Fibroblast of skin of abdomen (primary cell): Measurements from ENCODE around the gene RGS19.

Experiments used
- DNase-seq: peaks from one replicate; pipeline ENCODE4 v3.0.0-alpha.2; 2013

Gene RGS19

GRCh38 chr20:64063389-64064144 is 15.8 kb downstream of the RGS19 start:
- DNase-seq = no peak

DNA sequence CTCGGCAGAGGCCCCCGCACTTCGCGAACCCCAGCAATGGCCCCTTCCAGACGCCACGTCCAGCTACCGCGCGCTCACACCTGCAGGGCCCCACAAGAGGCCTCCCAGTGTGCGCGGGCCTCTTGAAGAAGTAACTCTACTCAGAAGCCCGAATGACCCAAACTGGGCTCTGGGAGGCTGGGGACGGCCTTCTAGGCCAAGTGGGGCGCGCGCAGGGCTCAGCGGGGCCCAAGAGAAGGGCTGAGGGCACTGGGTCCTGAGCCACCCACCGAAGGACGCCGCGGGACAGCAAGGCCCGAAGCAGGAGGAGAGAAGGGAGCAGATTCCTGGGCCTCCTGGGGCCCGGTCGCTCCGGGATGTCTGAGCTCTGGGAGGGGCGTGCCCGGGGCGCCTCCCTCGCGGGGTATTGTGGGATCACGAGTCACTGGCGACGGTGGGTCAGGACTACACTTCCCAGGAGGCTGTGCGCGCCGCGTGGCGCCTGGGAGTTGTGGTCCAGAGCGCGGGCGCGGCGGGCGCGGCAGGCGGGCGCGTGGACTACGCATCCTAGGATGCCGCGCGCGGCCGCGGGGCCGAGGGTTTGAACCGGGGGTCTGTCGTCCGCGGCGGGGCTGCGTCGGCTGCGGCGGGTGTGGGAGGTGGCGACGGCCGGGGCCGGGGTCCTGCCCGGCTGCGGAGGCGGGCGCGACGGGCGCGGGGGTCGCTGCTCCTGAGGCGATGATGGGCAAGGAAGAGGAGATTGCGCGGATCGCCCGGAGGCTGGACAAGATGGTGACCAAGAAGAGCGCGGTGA is 16.5 kb downstream of the RGS19 start, which contains the start of gene TCEA2:
Gene TCEA2 (plus strand): TSS at position 603 of the 793 bp plus-strand sequence. CDS start 115 bp downstream, at position 718.
- peak; percentile 95 for DNase-seq

- no peak for DNase-seq
These were observed 17.1 kb downstream of the RGS19 start for GRCh38 chr20:64062276-64062595.

- no peak for DNase-seq
These were observed 20.8 kb downstream of the RGS19 start for GRCh38 chr20:64058536-64058935.

DNA sequence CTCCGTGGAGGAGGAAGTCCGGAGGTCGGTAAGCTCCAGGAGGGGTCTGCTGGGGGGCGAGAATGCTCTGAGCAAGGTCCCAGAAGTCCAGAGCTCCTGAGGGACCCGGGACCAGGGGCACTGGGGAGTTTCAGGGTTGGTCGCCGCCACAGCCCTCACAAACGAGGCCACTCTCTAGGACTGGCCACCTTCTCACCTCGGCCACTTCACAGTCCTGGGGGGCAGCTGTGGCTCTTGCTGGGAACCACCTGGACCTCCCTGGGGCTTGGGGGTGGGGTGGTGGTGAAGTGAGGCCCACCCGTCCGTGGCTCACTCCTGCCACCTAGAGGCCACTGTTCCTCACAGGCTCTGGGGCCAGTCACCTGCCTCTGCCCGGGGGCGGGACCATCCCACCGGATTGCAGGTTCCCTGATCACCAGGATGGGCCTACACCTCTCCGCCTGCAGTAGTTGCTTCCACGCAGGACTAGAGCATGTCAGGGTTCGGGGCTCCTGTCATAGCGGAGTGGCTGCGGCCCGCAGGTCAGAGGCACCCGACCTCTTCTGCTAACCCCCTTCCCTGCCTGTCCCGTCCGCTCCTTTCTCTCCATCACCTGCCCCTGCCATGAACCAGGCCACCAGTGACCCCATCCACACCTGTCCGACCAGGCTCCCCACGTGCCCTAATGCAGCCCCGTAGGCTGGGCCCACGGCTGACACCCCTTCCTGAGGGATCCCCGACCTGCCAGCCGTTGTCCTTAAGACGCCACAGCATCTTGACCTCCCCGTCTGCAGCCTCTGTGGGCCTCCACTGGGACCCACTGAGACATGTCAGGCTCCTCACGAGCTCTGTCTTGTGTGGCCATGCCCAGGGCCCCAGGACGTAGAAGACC is 21.5 kb downstream of the RGS19 start:
- DNase-seq = peak; percentile 55

DNA sequence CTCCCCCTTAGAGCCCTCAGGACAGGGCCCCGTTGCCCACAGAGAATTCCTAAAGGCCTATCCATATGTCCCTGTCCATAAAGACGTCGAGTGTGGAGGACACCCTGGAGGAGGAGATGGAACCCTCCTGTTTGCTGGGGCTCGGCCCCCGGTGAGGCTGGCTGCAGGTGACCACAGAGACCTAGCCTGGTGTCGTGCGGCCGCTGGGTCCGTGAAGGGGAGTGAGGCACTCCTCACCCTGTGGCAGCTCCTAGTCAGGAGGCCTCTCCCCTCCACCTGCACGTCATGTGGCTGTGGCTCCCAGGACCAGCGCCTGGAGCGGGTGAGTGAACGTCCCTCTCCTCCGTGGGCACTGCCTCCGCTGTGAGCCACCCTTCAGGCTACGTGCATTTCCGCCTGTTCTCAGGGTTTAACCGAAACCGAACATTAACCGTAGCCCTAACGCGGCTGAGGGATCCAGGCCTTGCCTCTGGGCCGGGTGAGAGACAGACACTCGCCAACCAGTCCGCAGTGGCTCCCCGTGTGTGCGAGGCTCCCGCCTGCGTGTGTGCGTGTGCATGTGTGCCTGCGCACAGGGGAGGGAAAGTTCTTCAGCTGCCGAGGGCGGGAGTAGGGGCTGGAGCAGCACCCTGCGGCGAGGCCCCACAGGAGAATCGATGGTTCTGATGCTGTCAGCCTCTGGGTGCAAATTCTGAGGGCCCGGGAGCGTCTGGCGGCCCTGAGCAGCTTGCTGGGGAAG is 22.3 kb downstream of the RGS19 start:
- DNase-seq = no peak

DNA sequence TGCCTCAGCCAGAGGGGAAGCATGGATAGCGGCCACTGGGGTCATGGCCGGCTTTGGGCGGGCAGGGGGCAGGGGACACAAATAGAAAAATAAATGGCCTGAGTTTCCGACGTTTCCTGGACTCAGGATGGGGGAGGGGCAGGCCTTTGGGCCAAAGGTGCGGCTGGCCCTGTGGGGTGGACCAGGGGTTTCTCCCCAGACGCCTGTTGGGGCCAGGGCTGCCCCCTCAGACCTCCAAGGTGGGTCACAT is 22.8 kb downstream of the RGS19 start:
- no peak for DNase-seq

- DNase-seq = peak; percentile 36
These were observed 23.3 kb downstream of the RGS19 start for GRCh38 chr20:64055893-64056638.

DNA sequence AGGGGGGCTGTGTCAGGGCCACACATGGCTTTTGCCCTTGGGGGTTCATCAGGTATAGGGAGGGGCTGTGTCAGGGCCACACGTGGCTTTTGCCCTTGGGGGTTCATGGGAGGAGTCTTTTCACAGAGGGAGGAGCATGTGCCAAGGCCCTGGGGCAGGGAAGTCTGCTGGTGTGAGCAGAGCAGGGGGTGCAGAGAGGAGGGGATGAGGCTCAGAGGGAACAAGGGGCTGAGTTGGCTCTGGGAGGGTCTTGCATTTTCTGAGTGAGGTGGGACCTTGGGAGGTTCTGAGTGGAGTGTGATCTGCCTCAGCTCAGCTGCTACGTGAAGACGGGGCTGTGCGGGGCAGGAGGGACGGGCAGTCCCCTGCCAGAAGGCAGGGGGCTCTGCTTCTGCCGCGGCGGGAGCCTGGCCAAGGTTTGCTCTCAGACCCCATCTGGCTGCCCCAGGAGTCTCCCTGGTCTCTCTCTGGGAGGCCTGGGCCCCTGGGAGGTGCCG is 23.9 kb downstream of the RGS19 start:
- no peak for DNase-seq

GRCh38 chr20:64053841-64054661 is 25.3 kb downstream of the RGS19 start:
- DNase-seq = peak; percentile 51

- no peak for DNase-seq
These were observed 26.1 kb downstream of the RGS19 start for GRCh38 chr20:64052987-64053840.

DNA sequence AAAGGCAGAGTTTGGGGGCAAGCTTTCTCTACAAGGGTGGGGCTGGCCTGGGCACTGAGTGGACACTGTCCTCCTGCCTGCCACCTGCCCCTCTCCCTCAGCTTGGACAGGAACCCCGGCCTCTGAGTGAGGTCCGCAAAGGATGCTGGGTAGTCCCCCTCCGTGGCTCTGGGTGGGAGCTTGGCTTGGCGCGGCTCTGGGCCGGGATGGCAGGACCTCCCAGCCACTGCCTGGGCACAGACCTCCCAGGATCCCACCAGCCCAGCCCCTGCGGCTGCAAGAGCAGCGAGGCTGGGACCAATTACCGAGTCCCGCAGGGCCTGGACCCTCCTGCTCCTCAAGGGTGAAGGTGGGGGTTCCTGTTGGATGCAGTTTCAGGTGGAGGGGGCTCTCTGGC is 27.0 kb downstream of the RGS19 start:
- DNase-seq = no peak

DNA sequence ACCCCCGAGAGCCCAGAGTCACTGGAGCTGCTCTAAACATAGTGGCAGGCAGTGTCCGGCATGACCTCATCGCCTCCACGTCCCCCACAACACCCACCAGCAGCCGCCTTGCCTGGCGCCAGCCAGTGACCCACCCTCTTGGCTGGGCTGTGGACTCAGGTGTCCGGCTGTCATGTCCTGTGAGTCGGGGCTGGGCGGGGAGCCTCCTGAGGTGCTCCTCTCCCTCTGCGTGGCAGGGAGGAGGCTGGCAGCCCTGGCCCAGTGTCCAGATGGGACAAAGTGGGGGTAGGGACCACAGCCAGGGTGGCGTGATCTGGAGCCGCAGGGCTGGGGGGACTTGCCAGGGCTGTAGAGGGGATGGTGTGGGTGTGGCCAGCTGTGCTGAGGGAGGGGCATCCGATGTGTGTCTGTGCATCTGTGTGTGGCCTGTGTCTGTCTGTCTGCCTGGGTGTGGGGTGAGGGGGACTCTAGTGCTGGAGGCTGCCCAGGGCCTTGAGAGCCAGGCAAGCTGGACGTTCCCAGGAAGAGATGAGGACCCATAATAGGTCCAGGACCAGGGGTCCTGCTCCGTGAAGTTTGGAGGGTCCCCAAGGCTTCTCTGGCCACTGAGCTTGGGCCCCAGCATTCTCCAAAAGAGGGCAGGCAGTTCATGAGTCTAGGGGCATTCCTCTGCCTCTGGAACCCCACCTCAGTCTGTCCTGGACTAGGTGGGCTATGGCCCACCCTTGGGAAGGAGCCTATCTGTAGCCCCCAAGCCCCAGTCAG is 27.6 kb downstream of the RGS19 start:
- DNase-seq = no peak

- no peak for DNase-seq
These were observed 28.3 kb downstream of the RGS19 start for GRCh38 chr20:64051033-64051452.

- no peak for DNase-seq
These were observed 28.9 kb downstream of the RGS19 start for GRCh38 chr20:64050261-64051032.

GRCh38 chr20:64049878-64050260 is 29.4 kb downstream of the RGS19 start:
- no peak for DNase-seq

- peak; percentile 19 for DNase-seq
These were observed 30.0 kb downstream of the RGS19 start, which contains the start of gene SOX18 for GRCh38 chr20:64049060-64049877. Gene SOX18 (minus strand): TSS chr20:64049639. CDS start chr20:64049516, 123 bp downstream.
